PC-9 (cell line): ENCODE data around the gene PPP1R7. TPM values are rescaled to one million over a fixed set of nuclear protein-coding genes. Genes with fewer than 3 reads are reported as not detected.

Experiments
- BruUV-seq: library from RNA; stranded (reverse); fragments of 400-500 nt; replicated peaks from 2 replicates; lab custom pipeline; 2021; lab: Mats Ljungman, UMichigan
- CTCF ChIA-PET: fragments of 300-600 bp; sonication (Branson Sonifier 250); formaldehyde crosslinking; loops from one replicate; lab custom pipeline; 2022; ENCODE audit warnings: antibody characterized with exemption; lab: Charles Lee
- POLR2A ChIA-PET: fragments of 300-600 bp; sonication (Branson Sonifier 250); formaldehyde crosslinking; loops from one replicate; lab custom pipeline; 2022; ENCODE audit warnings: antibody characterized with exemption; ENCODE audit not compliant: unreplicated experiment; lab: Charles Lee
- DNase-seq, 2 experiments: peaks; one replicate each; pipeline versions ENCODE4 v3.0.0 to v3.0.0-alpha.2; 2015 to 2022; ENCODE audit warnings: mixed read lengths in 1 of 2
- H2AFZ ChIP-seq: fragments of 200-600 bp; sonication (generic); 2 replicates; pipeline ENCODE4 v1.8.1; 2017; ENCODE audit warnings: antibody characterized with exemption
- H3F3A ChIP-seq: fragments of 200-600 bp; sonication (generic); 2 replicates; pipeline ENCODE4 v1.8.1; 2017; ENCODE audit warnings: antibody characterized with exemption, mild to moderate bottlenecking, low read depth; ENCODE audit not compliant: insufficient read depth
- H3K27ac ChIP-seq: fragments of 200-600 bp; sonication (generic); 2 replicates; pipeline ENCODE4 v1.6.1; 2016; ENCODE audit warnings: mixed run types
- H3K27me3 ChIP-seq: fragments of 200-600 bp; sonication (generic); 2 replicates; pipeline ENCODE4 v1.6.1; 2016; ENCODE audit warnings: low read depth, mixed run types; ENCODE audit not compliant: insufficient read depth
- H3K36me3 ChIP-seq: fragments of 200-600 bp; sonication (generic); 2 replicates; pipeline ENCODE4 v1.6.1; 2016; ENCODE audit warnings: low read depth, mixed run types
- H3K4me1 ChIP-seq: fragments of 200-600 bp; sonication (generic); replicated peaks from 2 replicates; pipeline ENCODE4 v1.6.1; 2016; ENCODE audit warnings: mixed run types; ENCODE audit not compliant: insufficient read depth
- H3K4me2 ChIP-seq: fragments of 200-600 bp; sonication (generic); 2 replicates; pipeline ENCODE4 v1.6.1; 2017; ENCODE audit warnings: mixed run types
- H3K4me3 ChIP-seq: fragments of 200-600 bp; sonication (generic); 2 replicates; pipeline ENCODE4 v1.6.1; 2016; ENCODE audit warnings: mixed run types
- H3K79me2 ChIP-seq: fragments of 200-600 bp; sonication (generic); 2 replicates; pipeline ENCODE4 v1.6.1; 2017; ENCODE audit warnings: low read depth, mixed run types
- H3K9me2 ChIP-seq: fragments of 200-600 bp; sonication (generic); 2 replicates; pipeline ENCODE4 v1.8.1; 2017; ENCODE audit warnings: mild to moderate bottlenecking; ENCODE audit not compliant: insufficient read depth
- H3K9me3 ChIP-seq: fragments of 200-600 bp; sonication (generic); 2 replicates; pipeline ENCODE4 v1.8.1; 2016; ENCODE audit warnings: low read depth; ENCODE audit not compliant: insufficient read depth
- H4K20me1 ChIP-seq: fragments of 200-600 bp; sonication (generic); 2 replicates; pipeline ENCODE4 v1.8.1; 2017; ENCODE audit not compliant: insufficient read depth
- EZH2 ChIP-seq: fragments of 200-600 bp; sonication (generic); IDR thresholded peaks from 2 replicates; pipeline ENCODE4 v1.8.0; 2017; ENCODE audit warnings: antibody characterized with exemption, low read depth
- intact Hi-C: fragments of 100-400 bp; cut with micrococcal nuclease; formaldehyde crosslinking; loops from one replicate; pipeline ENCODE4 v1.10.0; 2022; ENCODE audit not compliant: unreplicated experiment
- total RNA-seq: library from RNA; stranded (reverse); gene quantifications from 2 replicates; pipeline ENCODE4 v1.2.3, GENCODE V29; 2021
- TF ChIP-seq, protein P1 (sequence below): fragments of 200-600 bp; sonication (generic); conservative IDR thresholded peaks from 2 replicates; pipeline ENCODE4 v1.6.1; 2017; ENCODE audit warnings: mixed run types, antibody characterized with exemption, mild to moderate bottlenecking, moderate library complexity

The PPP1R7 gene
- total RNA-seq, 1 experiment from 2014 or later = 113 TPM

- H3K36me3 ChIP-seq = peaks cover 19% of the 10 kb centered on the region
- H3K9me3 ChIP-seq = no peaks in the 10 kb centered on the region
- intact Hi-C loops = no loop called here
- ChIA-PET POLR2A (interaction anchor here (0.5 kb wide), 1 partner anchor 449 kb away, joined by 6 read pairs; no protein-coding TSS in a partner anchor), CTCF (no interaction called here)
- H3K4me1 ChIP-seq = no peaks in the 10 kb centered on the region
- H3K27me3 ChIP-seq = no peaks in the 10 kb centered on the region
- TF ChIP-seq, protein P1, sequence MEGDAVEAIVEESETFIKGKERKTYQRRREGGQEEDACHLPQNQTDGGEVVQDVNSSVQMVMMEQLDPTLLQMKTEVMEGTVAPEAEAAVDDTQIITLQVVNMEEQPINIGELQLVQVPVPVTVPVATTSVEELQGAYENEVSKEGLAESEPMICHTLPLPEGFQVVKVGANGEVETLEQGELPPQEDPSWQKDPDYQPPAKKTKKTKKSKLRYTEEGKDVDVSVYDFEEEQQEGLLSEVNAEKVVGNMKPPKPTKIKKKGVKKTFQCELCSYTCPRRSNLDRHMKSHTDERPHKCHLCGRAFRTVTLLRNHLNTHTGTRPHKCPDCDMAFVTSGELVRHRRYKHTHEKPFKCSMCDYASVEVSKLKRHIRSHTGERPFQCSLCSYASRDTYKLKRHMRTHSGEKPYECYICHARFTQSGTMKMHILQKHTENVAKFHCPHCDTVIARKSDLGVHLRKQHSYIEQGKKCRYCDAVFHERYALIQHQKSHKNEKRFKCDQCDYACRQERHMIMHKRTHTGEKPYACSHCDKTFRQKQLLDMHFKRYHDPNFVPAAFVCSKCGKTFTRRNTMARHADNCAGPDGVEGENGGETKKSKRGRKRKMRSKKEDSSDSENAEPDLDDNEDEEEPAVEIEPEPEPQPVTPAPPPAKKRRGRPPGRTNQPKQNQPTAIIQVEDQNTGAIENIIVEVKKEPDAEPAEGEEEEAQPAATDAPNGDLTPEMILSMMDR = no peak
- no peak for TF ChIP-seq EZH2
- H3K9me2 ChIP-seq = no peaks in the 10 kb centered on the region
- H3K27ac ChIP-seq = no peak overlapping the region
- DNase-seq = no peak
- no peaks in the 10 kb centered on the region for H3K79me2 ChIP-seq
- H2AFZ ChIP-seq = no peak overlapping the region
- peaks cover 21% of the 10 kb centered on the region; the same call in 1 of the 2 replicates for H3F3A ChIP-seq
- BruUV-seq = TSS peak; percentile 69
- no peak overlapping the region for H3K4me3 ChIP-seq
- H4K20me1 ChIP-seq = peaks cover 67% of the 10 kb centered on the region
- no peak overlapping the region for H3K4me2 ChIP-seq
Observed at GRCh38 chr2:241229563-241230401, 79.5 kb downstream of the PPP1R7 start.

DNA sequence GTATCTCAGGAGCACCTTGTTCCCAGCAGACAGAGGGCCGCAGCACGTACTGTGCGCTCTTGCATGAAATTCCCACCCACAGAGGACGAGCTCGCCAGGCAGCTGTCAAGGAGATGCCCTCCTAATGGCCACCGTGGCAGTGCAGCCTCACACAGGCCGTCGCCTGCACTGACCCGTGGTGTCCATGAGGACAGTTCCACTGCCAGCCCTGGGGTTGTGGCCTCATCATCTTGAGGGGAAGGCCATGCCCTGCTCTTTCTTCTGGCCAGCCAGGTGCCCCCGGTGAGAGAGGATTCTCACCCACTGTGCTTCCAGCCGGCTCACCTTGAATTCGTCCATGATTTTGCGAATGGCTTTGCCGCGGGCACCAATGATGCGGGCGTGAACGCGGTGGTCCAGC is 80.2 kb downstream of the PPP1R7 start:
- Histone ChIP-seq H3K27ac (no peak overlapping the region), H3K79me2 (no peaks in the 10 kb centered on the region), H3K36me3 (peaks cover 24% of the 10 kb centered on the region), H3K4me2 (no peak overlapping the region), H3K9me3 (no peaks in the 10 kb centered on the region), H2AFZ (no peak overlapping the region), H3K9me2 (no peaks in the 10 kb centered on the region), H3K4me1 (no peaks in the 10 kb centered on the region), H4K20me1 (peaks cover 69% of the 10 kb centered on the region), H3K4me3 (no peak overlapping the region), H3F3A (peaks cover 14% of the 10 kb centered on the region; the same call in 1 of the 2 replicates), H3K27me3 (no peaks in the 10 kb centered on the region)
- CTCF ChIA-PET = no interaction called here
- intact Hi-C loops = no loop called here
- TF ChIP-seq, protein P1 = no peak
- TF ChIP-seq EZH2 = no peak
- no TSS peak for BruUV-seq
- no peak for DNase-seq
- POLR2A ChIA-PET = no interaction called here

DNA sequence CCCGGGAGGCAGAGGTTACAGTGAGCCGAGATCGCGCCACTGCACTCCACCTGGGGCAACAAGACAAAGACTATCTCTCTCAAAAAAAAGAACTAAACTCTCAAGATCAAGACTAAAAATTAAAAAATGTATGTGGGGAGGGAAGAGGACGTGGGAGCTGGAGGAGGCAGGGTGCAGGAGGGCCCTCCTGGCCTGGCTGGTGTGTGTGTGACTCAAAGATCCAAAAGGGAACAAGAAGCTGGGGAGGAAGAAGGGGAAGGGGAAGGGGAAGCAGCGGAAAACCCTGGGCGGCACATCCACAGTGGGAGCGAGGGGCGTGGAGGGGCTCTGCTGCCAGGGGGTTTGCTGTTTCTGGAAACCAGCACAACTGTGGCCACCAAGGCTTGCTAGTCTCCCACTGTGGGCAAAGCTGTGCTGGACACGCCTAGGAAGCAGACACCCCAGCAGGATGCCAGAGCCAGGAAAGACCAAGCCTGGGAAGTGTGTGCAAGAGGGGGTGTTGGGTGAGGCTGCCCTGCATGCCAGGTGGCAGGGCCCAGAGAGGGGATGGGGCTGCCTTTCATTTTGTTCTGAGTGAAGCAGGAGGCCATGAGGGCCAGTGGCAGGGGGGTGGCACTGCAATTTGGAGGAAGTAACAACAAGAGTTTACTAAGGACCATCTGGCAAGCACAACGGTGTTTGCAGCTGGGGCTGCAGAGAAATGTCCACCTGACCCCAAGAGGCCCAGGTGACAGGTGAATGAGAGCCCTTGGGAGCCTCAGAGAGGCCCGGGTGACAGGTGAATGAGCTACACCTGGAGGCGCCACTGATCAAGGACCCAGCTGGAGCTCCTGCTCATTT is 82.7 kb downstream of the PPP1R7 start:
- no peak overlapping the region for H3K4me3 ChIP-seq
- no peaks in the 10 kb centered on the region for H3K9me2 ChIP-seq
- intact Hi-C loops = no loop called here
- CTCF ChIA-PET = no interaction called here
- no peaks in the 10 kb centered on the region for H3K27me3 ChIP-seq
- no peak for TF ChIP-seq EZH2
- TF ChIP-seq, protein P1 = no peak
- POLR2A ChIA-PET = interaction anchor here (0.6 kb wide), 1 partner anchor 9 kb away, joined by 4 read pairs; no protein-coding TSS in a partner anchor
- H3K36me3 ChIP-seq = peaks cover 44% of the 10 kb centered on the region
- DNase-seq = no peak
- H3K4me1 ChIP-seq = no peaks in the 10 kb centered on the region
- no peak overlapping the region for H3K4me2 ChIP-seq
- H3K79me2 ChIP-seq = no peaks in the 10 kb centered on the region
- no peaks in the 10 kb centered on the region; the same call in 1 of the 2 replicates for H3F3A ChIP-seq
- H2AFZ ChIP-seq = no peak overlapping the region
- H3K27ac ChIP-seq = no peak overlapping the region
- H3K9me3 ChIP-seq = no peaks in the 10 kb centered on the region
- no TSS peak for BruUV-seq
- peaks cover 69% of the 10 kb centered on the region for H4K20me1 ChIP-seq

Other genes with a start within 250 kb of the PPP1R7 start
- gene CROCC2, start 244.1 kb upstream of the PPP1R7 start, total RNA-seq = not detected in 2 replicates
- gene SNED1, start 151.8 kb upstream of the PPP1R7 start, total RNA-seq = 2.8 and 9.6 TPM in 2 replicates
- 38.6 and 42.8 TPM in 2 replicates for gene MTERF4, start 48.2 kb upstream of the PPP1R7 start, total RNA-seq
- gene PASK, start 995 bp upstream of the PPP1R7 start, total RNA-seq = 70.4 and 77.5 TPM in 2 replicates
- gene ANO7, start 38.2 kb downstream of the PPP1R7 start, total RNA-seq = 6.5 and 8.5 TPM in 2 replicates
- gene HDLBP, start 165.2 kb downstream of the PPP1R7 start, total RNA-seq = 715 and 908 TPM in 2 replicates
- 431 and 500 TPM in 2 replicates for gene SEPTIN2, start 165.5 kb downstream of the PPP1R7 start, total RNA-seq
- 81.5 and 89.1 TPM in 2 replicates for gene FARP2, start 205.8 kb downstream of the PPP1R7 start, total RNA-seq